Activated CD4-positive, CD25-positive, alpha-beta regulatory T cell treated with anti-CD3 and anti-CD28 coated beads, Interleukin-2, amount 50 U/mL, for 24 hours (primary cell): Measurements from ENCODE around the gene KMT2B.
"Not testable (repeated sequence)": the region's sequence is repeated elsewhere in the genome, so short reads cannot be mapped to it uniquely, and the experiment has no call there.

Source experiments
- ATAC-seq, 2 donors: fragments of 150-1000 bp; cut with Tn5 transposase; one replicate each; pipeline ENCODE4 v1.10.0; 2021; ENCODE audit warnings: mild to moderate bottlenecking in 1 of 2, moderate library complexity in 1 of 2

Gene KMT2B, protein sequence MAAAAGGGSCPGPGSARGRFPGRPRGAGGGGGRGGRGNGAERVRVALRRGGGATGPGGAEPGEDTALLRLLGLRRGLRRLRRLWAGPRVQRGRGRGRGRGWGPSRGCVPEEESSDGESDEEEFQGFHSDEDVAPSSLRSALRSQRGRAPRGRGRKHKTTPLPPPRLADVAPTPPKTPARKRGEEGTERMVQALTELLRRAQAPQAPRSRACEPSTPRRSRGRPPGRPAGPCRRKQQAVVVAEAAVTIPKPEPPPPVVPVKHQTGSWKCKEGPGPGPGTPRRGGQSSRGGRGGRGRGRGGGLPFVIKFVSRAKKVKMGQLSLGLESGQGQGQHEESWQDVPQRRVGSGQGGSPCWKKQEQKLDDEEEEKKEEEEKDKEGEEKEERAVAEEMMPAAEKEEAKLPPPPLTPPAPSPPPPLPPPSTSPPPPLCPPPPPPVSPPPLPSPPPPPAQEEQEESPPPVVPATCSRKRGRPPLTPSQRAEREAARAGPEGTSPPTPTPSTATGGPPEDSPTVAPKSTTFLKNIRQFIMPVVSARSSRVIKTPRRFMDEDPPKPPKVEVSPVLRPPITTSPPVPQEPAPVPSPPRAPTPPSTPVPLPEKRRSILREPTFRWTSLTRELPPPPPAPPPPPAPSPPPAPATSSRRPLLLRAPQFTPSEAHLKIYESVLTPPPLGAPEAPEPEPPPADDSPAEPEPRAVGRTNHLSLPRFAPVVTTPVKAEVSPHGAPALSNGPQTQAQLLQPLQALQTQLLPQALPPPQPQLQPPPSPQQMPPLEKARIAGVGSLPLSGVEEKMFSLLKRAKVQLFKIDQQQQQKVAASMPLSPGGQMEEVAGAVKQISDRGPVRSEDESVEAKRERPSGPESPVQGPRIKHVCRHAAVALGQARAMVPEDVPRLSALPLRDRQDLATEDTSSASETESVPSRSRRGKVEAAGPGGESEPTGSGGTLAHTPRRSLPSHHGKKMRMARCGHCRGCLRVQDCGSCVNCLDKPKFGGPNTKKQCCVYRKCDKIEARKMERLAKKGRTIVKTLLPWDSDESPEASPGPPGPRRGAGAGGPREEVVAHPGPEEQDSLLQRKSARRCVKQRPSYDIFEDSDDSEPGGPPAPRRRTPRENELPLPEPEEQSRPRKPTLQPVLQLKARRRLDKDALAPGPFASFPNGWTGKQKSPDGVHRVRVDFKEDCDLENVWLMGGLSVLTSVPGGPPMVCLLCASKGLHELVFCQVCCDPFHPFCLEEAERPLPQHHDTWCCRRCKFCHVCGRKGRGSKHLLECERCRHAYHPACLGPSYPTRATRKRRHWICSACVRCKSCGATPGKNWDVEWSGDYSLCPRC (N-terminal part only)

GRCh38 chr19:35717665-35718344 is at the start of gene KMT2B:
Gene KMT2B (plus strand): TSS chr19:35718003. CDS start chr19:35718019, 16 bp downstream.
- peak; percentile 0 for ATAC-seq

DNA sequence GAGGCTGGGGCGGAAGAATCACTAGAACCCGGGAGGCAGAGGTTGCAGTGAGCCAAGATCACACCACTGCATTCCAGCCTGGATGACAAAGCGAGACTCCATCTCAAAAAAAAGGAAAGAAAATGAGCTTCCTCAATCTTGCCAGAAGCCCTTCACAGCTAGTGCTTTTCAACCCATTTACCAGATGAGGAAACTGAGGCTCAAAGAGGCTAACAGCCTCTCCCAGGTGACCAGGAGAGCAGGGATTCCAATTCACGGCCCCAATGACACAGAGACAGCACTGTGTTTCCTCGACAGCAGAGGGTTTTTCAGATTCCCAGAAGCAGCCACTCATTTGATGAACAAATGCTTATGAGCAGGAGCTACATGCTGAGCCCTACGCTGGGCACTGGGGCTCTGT is 48.2 kb upstream of the KMT2B start:
- ATAC-seq, result no peak

DNA sequence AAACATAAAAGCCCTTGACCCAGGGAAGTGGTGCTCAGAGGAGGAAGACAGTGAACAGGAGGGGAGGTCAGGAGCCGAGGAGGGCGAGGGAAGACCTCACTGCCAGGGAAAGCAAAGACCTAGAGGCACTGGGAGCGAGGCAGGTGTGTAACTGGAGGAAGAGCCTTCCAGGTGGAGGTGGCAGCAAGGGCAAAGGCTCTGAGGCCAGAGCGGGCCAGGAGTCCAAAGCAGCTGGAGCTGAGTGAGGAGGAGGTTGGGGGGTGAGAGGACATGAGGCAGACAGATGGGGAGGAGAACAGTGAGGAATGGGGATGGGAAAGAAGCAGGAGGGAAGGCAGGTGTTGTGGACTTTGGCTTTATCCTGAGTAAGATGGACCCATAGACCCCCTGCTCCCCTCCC is 47.8 kb upstream of the KMT2B start:
- no peak for ATAC-seq

DNA sequence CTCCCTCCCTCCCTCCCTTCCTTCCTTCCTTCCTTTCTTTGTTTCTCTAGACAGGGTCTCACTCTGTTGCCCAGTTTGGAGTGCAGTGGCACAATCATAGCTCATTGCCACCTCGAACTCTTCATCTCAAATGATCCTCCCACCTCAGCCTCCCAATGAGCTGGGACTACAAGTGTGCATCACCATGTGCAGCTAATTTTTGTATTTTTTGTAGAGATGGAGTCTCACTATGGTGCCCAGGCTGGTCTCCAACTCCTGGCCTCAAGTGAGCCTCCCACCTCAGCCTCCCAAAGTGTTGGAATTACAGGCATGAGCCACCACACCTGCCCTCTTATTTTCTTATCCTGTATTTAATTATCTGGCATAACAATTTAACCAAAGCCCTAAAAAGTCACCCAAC is 47.1 kb upstream of the KMT2B start:
- no peak for ATAC-seq

DNA sequence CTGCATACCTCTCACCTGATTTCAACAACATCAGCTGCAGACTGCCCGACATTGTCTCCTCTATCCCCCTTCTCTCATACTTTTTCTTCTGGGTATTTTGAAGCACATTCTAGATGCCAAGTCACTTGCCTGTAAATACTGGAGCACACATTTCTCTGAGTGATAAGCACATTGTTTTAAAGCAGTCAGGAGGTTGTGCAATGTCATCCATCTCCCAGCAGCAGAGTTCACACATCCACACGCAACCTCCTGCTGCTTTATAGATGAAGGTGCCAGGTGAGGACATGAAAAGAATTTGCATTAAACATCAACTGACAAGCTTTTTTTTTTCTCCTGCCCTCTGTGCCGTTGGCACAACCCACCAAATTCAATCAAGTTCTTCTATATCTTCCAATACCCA is 46.0 kb upstream of the KMT2B start:
- no peak for ATAC-seq

DNA sequence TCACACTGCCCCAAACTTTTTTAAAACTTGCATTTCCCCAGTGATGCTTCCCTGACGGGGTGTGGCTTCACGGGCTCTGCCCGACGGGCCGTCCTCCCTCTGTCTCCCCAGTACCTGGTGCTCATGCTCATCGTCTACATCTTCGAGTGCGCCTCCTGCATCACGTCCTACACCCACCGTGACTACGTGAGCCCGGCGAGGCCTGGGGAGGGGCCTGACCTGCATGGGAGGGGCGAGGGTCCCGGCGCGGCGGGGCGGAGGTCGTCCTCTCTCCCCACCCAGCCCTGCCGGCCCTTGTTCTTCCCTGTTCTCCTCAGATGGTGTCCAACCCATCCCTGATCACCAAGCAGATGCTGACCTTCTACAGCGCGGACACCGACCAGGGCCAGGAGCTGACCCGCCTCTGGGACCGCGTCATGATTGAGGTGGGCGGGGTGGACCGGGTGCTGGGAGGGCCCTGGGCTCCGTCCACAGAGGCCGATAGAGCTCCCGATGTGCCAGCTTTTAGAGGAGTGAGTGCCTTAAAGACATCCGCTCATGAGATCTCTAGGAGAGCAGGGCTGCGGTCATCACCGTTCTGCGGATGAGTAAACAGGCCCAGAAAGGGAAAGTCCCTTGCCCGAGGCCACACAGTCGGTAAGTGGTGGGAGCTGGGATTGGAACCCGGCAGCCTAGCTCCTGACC is 44.5 kb upstream of the KMT2B start:
- peak; percentile 87 to 96 for ATAC-seq

- no peak for ATAC-seq
Measured at GRCh38 chr19:35675589-35676140, 42.1 kb upstream of the KMT2B start.

DNA sequence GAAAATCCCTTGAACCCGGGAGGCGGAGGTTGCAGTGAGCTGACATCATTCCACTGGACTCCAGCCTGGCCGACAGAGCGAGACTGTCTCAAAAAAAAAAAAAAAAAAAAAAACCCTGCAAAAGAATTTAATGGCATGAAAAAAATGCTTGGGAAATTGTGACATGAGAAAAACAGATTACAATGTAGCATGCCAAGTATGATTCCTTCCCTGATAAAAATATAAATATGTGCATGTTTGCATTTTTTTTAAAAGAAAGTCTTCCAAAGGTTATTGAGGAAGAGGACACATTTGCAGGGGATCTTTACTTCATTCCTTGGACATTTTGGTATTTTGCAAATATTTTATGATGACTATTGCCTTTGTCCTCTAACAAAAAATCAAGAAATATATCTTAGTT is 28.0 kb upstream of the KMT2B start:
- ATAC-seq, result no peak

GRCh38 chr19:35691106-35691505 is 26.7 kb upstream of the KMT2B start:
- not testable (repeated sequence) for ATAC-seq

DNA sequence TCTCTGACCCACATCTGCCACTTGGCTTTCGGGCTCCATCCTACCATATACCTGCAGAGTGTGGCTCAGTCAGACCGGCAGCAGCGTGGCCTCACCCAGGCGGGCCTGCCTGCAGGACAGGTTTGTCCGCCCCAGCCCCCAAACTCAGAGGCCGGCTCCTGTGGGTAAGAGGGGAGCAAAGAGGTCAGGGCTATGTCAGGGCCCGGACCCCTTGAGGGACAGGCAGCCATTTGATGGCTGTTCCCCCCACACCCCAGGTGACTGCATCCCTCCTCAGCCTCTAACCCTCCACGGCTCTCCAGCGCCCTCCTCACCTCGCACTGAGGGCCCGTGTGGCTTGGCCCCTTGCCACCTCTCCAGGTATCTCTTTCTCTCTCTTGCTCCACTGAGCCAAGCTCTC is 25.8 kb upstream of the KMT2B start:
- ATAC-seq, result no peak

GRCh38 chr19:35693422-35693821 is 24.4 kb upstream of the KMT2B start:
- ATAC-seq, result peak in 1 of 2 donors; percentile 7

- ATAC-seq, result peak; percentile 99 to 100
Measured at GRCh38 chr19:35693835-35694599, 23.8 kb upstream of the KMT2B start.

- ATAC-seq, result no peak
Measured at GRCh38 chr19:35695895-35696422, 21.8 kb upstream of the KMT2B start.

DNA sequence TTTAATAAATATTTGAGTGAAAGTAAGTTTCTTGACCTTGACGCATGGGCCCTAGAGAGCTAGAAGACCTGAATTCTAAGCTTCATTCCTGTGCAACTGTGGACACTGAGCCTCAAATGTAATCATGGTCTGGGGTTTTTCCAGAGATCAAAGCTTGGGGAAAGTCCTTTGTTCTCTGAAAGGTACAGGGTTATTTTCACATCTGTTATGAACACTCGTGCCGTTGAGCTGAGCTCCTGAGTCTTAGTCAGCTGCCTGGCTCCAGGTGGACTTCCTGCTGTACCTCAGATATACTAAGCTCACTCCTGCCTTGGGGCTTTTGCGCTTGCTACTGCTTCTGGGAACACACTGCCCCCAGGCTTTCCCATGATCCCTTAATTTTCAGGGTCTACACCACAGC is 21.0 kb upstream of the KMT2B start:
- ATAC-seq, result peak; percentile 31 to 33

GRCh38 chr19:35702223-35703012 is 15.4 kb upstream of the KMT2B start:
- ATAC-seq, result peak; percentile 100

- ATAC-seq, result no peak
Measured at GRCh38 chr19:35703343-35703742, 14.5 kb upstream of the KMT2B start.

- no peak for ATAC-seq
Measured at GRCh38 chr19:35704218-35704617, 13.6 kb upstream of the KMT2B start, which contains the start of gene ZBTB32. Gene ZBTB32 (plus strand): TSS chr19:35704558. CDS start chr19:35714627, 10,069 bp downstream.

DNA sequence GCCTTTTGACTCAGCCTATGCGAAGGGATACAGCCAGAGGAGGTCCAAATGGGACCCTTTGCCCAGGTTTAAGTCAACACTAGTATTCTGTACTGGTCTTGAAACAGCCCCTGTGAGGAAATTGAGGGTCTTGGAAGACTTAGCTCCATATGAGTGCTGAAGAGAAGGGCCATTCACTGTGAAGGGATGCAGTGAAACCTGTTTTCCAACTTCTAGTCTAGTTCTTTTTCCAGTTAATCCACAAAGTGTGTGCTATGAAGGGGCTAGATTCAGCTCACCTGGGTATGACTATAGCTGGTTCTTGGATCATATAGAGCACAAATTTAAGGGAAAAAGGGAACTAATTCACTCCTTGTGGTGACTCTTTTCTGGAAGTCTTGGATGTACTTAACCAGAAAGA is 9.4 kb upstream of the KMT2B start:
- no peak for ATAC-seq
